OCI-LY7 (cell line): ENCODE results near the gene WDR4. TPM values are rescaled to one million over a fixed set of nuclear protein-coding genes. Genes with fewer than 3 reads are reported as not detected.
A peak's percentile ranks its signal among the peaks of the same experiment; 100 is the strongest.

Source experiments
- BruUV-seq: library from RNA; stranded (reverse); fragments of 400-500 nt; replicated peaks from 2 replicates; lab custom pipeline; 2021; lab: Mats Ljungman, UMichigan
- CTCF ChIA-PET: fragments of 300-600 bp; sonication (Branson Sonifier 250); formaldehyde crosslinking; loops from one replicate; lab custom pipeline; 2022; ENCODE audit warnings: antibody characterized with exemption; ENCODE audit not compliant: unreplicated experiment; lab: Charles Lee
- POLR2A ChIA-PET: fragments of 300-600 bp; sonication (Branson Sonifier 250); formaldehyde crosslinking; loops from one replicate; lab custom pipeline; 2022; ENCODE audit warnings: antibody characterized with exemption; lab: Charles Lee
- DNase-seq: peaks from one replicate; pipeline ENCODE4 v3.0.0-alpha.2; 2015; ENCODE audit warnings: low spot score
- H2AFZ ChIP-seq: fragments of 200-600 bp; sonication (generic), shearing (Covaris generic); 2 replicates; pipeline ENCODE4 v1.6.1; 2014; ENCODE audit warnings: mild to moderate bottlenecking, antibody characterized with exemption, low read length, moderate library complexity
- H3K27ac ChIP-seq: fragments of 200-600 bp; sonication (generic); 2 replicates; pipeline ENCODE4 v1.5.1; 2014; ENCODE audit warnings: mixed run types, low read depth, mild to moderate bottlenecking, moderate library complexity, low read length, inconsistent platforms; ENCODE audit not compliant: poor library complexity, severe bottlenecking
- H3K36me3 ChIP-seq: fragments of 200-600 bp; sonication (generic); 2 replicates; pipeline ENCODE4 v1.6.1; 2014; ENCODE audit warnings: mild to moderate bottlenecking, antibody characterized with exemption, low read length, moderate library complexity, mixed read lengths; ENCODE audit not compliant: insufficient read depth
- H3K4me1 ChIP-seq: fragments of 200-600 bp; sonication (generic); 2 replicates; pipeline ENCODE4 v1.5.1; 2014; ENCODE audit warnings: mild to moderate bottlenecking, low read length; ENCODE audit not compliant: insufficient read depth, poor library complexity, severe bottlenecking
- H3K4me2 ChIP-seq: fragments of 200-600 bp; sonication (generic); 2 replicates; pipeline ENCODE4 v1.6.1; 2014; ENCODE audit warnings: mild to moderate bottlenecking, low read length
- H3K4me3 ChIP-seq: fragments of 200-600 bp; sonication (generic); 2 replicates; pipeline ENCODE4 v1.5.1; 2014; ENCODE audit warnings: mild to moderate bottlenecking, low read depth, low read length; ENCODE audit not compliant: poor library complexity, severe bottlenecking
- H3K79me2 ChIP-seq: fragments of 200-600 bp; sonication (generic); 2 replicates; pipeline ENCODE4 v1.6.1; 2016; ENCODE audit warnings: low read depth, mild to moderate bottlenecking, low read length, moderate library complexity, mixed read lengths; ENCODE audit not compliant: insufficient read depth
- H3K9me2 ChIP-seq: fragments of 200-600 bp; sonication (generic); 2 replicates; pipeline ENCODE4 v1.6.1; 2016; ENCODE audit warnings: mild to moderate bottlenecking, low read length, mixed read lengths; ENCODE audit not compliant: insufficient read depth
- H3K9me3 ChIP-seq: fragments of 200-600 bp; sonication (generic); 2 replicates; pipeline ENCODE4 v1.6.1; 2014; ENCODE audit warnings: mild to moderate bottlenecking, mixed run types, low read length, mixed read lengths
- H4K20me1 ChIP-seq: fragments of 200-600 bp; sonication (generic); 2 replicates; pipeline ENCODE4 v1.6.1; 2014; ENCODE audit warnings: mild to moderate bottlenecking, antibody characterized with exemption, low read length, moderate library complexity, mixed read lengths; ENCODE audit not compliant: insufficient read depth
- EZH2phosphoT487 ChIP-seq: fragments of 200-600 bp; sonication (generic); IDR thresholded peaks from 2 replicates; pipeline ENCODE4 v1.6.1; 2018; ENCODE audit warnings: low read depth, borderline replicate concordance, mild to moderate bottlenecking, mixed run types, antibody characterized with exemption, low read length, moderate library complexity, mixed read lengths
- intact Hi-C: fragments of 100-400 bp; cut with micrococcal nuclease; formaldehyde crosslinking; loops from one replicate; pipeline ENCODE4 v1.10.0; 2022; ENCODE audit not compliant: unreplicated experiment
- total RNA-seq, 2 experiments: library from RNA; depleted of rRNA in 1 of 2; stranded (reverse); fragments of >200 nt in 1 of 2; shearing (Covaris generic) in 1 of 2; gene quantifications; 2 replicates each; pipeline ENCODE4 v1.2.3, GENCODE V29; 2014 to 2022
- TF ChIP-seq, protein P1 (sequence below): fragments of 200-600 bp; sonication (generic); conservative IDR thresholded peaks from 2 replicates; pipeline ENCODE4 v1.5.1; 2014; ENCODE audit warnings: mild to moderate bottlenecking, antibody characterized with exemption, low read length, moderate library complexity, mixed read lengths

WDR4 gene
- total RNA-seq, 2 experiments from 2014 or later = 45.7 to 73.8 TPM

DNA sequence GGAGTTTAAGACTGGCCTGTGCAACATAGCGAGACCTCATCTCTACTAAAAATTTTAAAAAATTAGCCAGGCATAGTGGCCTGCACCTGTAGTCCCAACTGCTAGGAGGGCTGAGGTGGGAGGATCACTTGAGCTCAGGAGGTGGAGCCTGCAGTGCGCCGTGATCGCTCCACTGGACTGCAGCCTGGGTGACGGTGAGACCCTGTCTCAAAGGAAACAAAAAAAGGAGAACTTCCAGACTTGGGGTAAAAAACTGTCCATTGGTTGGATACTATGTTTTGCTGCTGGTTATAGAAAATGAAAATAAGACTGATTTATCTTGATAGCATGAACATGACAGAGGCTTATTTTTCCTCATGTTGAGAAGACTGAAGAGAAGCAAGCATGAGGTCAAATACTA is 79.4 kb downstream of the WDR4 start:
- peak; percentile 48 for DNase-seq
- ChIA-PET POLR2A (no interaction called here), CTCF (no interaction called here)
- no peak overlapping the region for H3K4me3 ChIP-seq
- no peak for TF ChIP-seq EZH2phosphoT487
- TF ChIP-seq, protein P1, sequence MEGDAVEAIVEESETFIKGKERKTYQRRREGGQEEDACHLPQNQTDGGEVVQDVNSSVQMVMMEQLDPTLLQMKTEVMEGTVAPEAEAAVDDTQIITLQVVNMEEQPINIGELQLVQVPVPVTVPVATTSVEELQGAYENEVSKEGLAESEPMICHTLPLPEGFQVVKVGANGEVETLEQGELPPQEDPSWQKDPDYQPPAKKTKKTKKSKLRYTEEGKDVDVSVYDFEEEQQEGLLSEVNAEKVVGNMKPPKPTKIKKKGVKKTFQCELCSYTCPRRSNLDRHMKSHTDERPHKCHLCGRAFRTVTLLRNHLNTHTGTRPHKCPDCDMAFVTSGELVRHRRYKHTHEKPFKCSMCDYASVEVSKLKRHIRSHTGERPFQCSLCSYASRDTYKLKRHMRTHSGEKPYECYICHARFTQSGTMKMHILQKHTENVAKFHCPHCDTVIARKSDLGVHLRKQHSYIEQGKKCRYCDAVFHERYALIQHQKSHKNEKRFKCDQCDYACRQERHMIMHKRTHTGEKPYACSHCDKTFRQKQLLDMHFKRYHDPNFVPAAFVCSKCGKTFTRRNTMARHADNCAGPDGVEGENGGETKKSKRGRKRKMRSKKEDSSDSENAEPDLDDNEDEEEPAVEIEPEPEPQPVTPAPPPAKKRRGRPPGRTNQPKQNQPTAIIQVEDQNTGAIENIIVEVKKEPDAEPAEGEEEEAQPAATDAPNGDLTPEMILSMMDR = no peak
- no peak overlapping the region for H3K4me2 ChIP-seq
- H3K79me2 ChIP-seq = no peaks in the 10 kb centered on the region
- no peak overlapping the region for H2AFZ ChIP-seq
- no peaks in the 10 kb centered on the region for H3K36me3 ChIP-seq
- BruUV-seq = no TSS peak
- H3K27ac ChIP-seq = no peak overlapping the region
- H3K9me2 ChIP-seq = no peaks in the 10 kb centered on the region
- intact Hi-C loops = no loop called here
- H3K9me3 ChIP-seq = no peaks in the 10 kb centered on the region
- H3K4me1 ChIP-seq = no peaks in the 10 kb centered on the region
- H4K20me1 ChIP-seq = no peaks in the 10 kb centered on the region

DNA sequence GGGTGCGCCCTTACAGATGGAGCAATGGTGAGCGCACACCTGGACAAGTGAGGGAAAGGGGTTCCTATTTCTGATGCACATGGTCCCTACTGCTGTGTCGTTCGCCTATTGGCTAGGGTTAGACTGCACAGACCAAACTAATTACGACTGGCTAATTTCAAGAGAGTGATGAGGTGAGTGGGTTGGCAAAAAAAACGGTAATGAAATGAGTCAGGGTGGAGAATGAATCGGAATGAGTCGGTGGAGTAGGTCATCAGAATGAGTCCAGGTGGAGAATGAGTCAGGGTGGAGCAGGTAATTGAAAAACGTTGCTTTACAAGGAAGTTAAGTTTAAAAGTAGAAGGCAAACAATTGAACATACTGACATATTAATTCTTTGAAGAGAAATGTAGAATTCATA is 79.8 kb downstream of the WDR4 start:
- Histone ChIP-seq H4K20me1 (no peaks in the 10 kb centered on the region), H3K9me3 (no peaks in the 10 kb centered on the region), H3K36me3 (no peaks in the 10 kb centered on the region), H3K79me2 (no peaks in the 10 kb centered on the region), H3K4me1 (no peaks in the 10 kb centered on the region), H3K4me2 (no peak overlapping the region), H3K27ac (no peak overlapping the region), H3K9me2 (no peaks in the 10 kb centered on the region), H2AFZ (no peak overlapping the region), H3K4me3 (no peak overlapping the region)
- POLR2A ChIA-PET = no interaction called here
- DNase-seq = no peak
- BruUV-seq = no TSS peak
- CTCF ChIA-PET = no interaction called here
- TF ChIP-seq, protein P1 = no peak
- intact Hi-C loops = no loop called here

Other genes starting within 250 kb of the WDR4 start
- gene PDE9A, start 225.9 kb downstream of the WDR4 start, total RNA-seq (2014; rRNA removed; shearing (Covaris generic)) = 8.0 and 11.4 TPM in 2 replicates
- 20.3 and 22.4 TPM in 2 replicates for gene PDE9A, start 225.9 kb downstream of the WDR4 start, total RNA-seq (2022)
- 23.1 and 40.8 TPM in 2 replicates for gene NDUFV3, start 13.8 kb upstream of the WDR4 start, total RNA-seq (2014; rRNA removed; shearing (Covaris generic))
- 28.2 and 29.4 TPM in 2 replicates for gene NDUFV3, start 13.8 kb upstream of the WDR4 start, total RNA-seq (2022)
- gene ERVH48-1, start 46.1 kb upstream of the WDR4 start, total RNA-seq (2014; rRNA removed; shearing (Covaris generic)) = 0.09 TPM in 1 of 2 replicates, not detected in the other
- gene ERVH48-1, start 46.1 kb upstream of the WDR4 start, total RNA-seq (2022) = not detected in 2 replicates
- gene PKNOX1, start 95.0 kb upstream of the WDR4 start, total RNA-seq (2014; rRNA removed; shearing (Covaris generic)) = 23.7 and 25.5 TPM in 2 replicates
- 23.4 and 32.9 TPM in 2 replicates for gene PKNOX1, start 95.0 kb upstream of the WDR4 start, total RNA-seq (2022)
- 222 and 263 TPM in 2 replicates for gene CBS, start 196.3 kb upstream of the WDR4 start, total RNA-seq (2014; rRNA removed; shearing (Covaris generic))
- gene CBS, start 196.3 kb upstream of the WDR4 start, total RNA-seq (2022) = 435 and 436 TPM in 2 replicates
- gene U2AF1, start 228.0 kb upstream of the WDR4 start, total RNA-seq (2014; rRNA removed; shearing (Covaris generic)) = 75.0 and 75.1 TPM in 2 replicates
- 60.8 and 96.6 TPM in 2 replicates for gene U2AF1, start 228.0 kb upstream of the WDR4 start, total RNA-seq (2022)